Germinal center (tissue), 1 donor: ENCODE data around the gene KAT5.
"Not testable (repeated sequence)": the region's sequence is repeated elsewhere in the genome, so short reads cannot be mapped to it uniquely, and the experiment has no call there.

Experiments
- DNase-seq: peaks from one replicate; pipeline ENCODE4 v3.0.0; 2012; ENCODE audit warnings: mixed read lengths, low spot score

Gene KAT5

GRCh38 chr11:65744026-65744698 lies 32.1 kb downstream of the KAT5 start:
- DNase-seq = no peak

GRCh38 chr11:65744699-65745042 lies 32.6 kb downstream of the KAT5 start:
- no peak for DNase-seq

GRCh38 chr11:65745049-65745448 lies 33.0 kb downstream of the KAT5 start:
- no peak for DNase-seq

- not testable (repeated sequence) for DNase-seq
Observed at GRCh38 chr11:65762169-65762568, 50.1 kb downstream of the KAT5 start.

- DNase-seq = not testable (repeated sequence)
Observed at GRCh38 chr11:65762816-65763215, 50.8 kb downstream of the KAT5 start.

GRCh38 chr11:65764434-65764833 lies 52.4 kb downstream of the KAT5 start:
- no peak for DNase-seq

- no peak for DNase-seq
Observed at GRCh38 chr11:65766535-65766934, 54.5 kb downstream of the KAT5 start.

GRCh38 chr11:65767406-65767805 lies 55.4 kb downstream of the KAT5 start:
- no peak for DNase-seq

- not testable (repeated sequence) for DNase-seq
Observed at GRCh38 chr11:65767806-65768205, 55.8 kb downstream of the KAT5 start.
